ENCODE measurements around the gene ZFYVE28.
"Not testable (repeated sequence)": the region's sequence is repeated elsewhere in the genome, so short reads cannot be mapped to it uniquely, and the experiment has no call there.

The ZFYVE28 gene

DNA sequence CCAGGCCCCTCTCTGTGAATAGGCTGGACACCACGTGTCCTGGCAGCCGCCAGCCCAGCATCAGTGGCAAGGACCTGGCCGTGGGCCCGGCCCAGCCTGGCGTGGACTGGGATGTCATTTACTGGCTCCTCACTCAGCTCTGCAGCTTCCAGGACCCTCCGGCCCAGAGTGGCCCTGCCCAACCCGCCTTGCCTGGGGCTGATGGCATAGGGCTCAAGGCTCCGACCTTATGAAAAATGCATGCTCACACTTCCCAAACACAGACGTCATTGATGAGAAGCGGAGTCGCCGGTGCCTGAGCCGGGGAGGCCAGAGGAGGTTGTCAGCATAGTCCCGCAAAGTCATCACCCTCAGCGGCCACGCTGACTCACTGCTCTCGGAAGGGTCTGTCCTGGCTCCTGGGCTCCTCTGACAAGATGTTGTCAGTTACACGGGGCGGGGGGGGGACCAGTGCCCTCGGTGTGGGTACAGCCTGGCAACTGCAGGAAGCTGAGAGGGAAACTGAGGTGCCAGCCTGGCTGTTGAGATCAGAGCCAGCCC is 14.6 kb upstream of the ZFYVE28 start:
- peak overlapping the region; percentile 58 for H3K4me2 ChIP-seq (ENCODE audit: low read length)
- H3K36me3 ChIP-seq (ENCODE audit: insufficient read depth, low read length) = no peaks in the 10 kb centered on the region
- H3K9ac ChIP-seq (ENCODE audit: low read depth, low read length) = peak overlapping the region; percentile 22
- peaks cover 13% of the 10 kb centered on the region for H3K4me1 ChIP-seq (ENCODE audit: control insufficient read depth, insufficient read depth, low read length)
- peaks cover 3% of the 10 kb centered on the region for H3K27me3 ChIP-seq (ENCODE audit: control insufficient read depth, insufficient read depth, low read length)
- H3K4me3 ChIP-seq (ENCODE audit: low read length) = no peak overlapping the region
- H3K9me3 ChIP-seq (replicated peaks; ENCODE audit: low read length) = no peaks in the 10 kb centered on the region

DNA sequence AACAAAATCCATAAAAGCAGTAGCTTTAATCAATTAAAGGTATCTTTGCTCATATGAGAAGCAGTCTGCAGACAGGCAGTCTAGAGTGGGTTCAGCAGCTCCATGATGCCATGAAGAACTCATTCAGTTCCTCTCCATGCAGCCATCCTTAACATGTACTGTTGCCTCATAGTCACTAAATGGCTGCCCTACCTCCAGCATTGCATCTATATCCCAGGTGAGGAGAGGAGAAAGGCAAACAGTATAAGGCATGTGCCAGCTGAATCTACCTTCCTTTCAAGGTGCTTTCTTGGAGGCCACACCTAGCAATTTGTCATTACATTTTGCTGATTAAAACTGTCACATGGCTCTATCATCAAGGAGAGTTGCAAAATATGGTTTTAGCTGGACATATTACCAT is 13.6 kb upstream of the ZFYVE28 start:
- H3K4me3 ChIP-seq (ENCODE audit: low read length) = no peak overlapping the region
- no peak overlapping the region for H3K9ac ChIP-seq (ENCODE audit: low read depth, low read length)
- H3K36me3 ChIP-seq (ENCODE audit: insufficient read depth, low read length) = no peaks in the 10 kb centered on the region
- H3K4me1 ChIP-seq (ENCODE audit: control insufficient read depth, insufficient read depth, low read length) = peaks cover 13% of the 10 kb centered on the region
- peaks cover 3% of the 10 kb centered on the region for H3K27me3 ChIP-seq (ENCODE audit: control insufficient read depth, insufficient read depth, low read length)
- no peak overlapping the region for H3K4me2 ChIP-seq (ENCODE audit: low read length)
- H3K9me3 ChIP-seq (replicated peaks; ENCODE audit: low read length) = no peaks in the 10 kb centered on the region

DNA sequence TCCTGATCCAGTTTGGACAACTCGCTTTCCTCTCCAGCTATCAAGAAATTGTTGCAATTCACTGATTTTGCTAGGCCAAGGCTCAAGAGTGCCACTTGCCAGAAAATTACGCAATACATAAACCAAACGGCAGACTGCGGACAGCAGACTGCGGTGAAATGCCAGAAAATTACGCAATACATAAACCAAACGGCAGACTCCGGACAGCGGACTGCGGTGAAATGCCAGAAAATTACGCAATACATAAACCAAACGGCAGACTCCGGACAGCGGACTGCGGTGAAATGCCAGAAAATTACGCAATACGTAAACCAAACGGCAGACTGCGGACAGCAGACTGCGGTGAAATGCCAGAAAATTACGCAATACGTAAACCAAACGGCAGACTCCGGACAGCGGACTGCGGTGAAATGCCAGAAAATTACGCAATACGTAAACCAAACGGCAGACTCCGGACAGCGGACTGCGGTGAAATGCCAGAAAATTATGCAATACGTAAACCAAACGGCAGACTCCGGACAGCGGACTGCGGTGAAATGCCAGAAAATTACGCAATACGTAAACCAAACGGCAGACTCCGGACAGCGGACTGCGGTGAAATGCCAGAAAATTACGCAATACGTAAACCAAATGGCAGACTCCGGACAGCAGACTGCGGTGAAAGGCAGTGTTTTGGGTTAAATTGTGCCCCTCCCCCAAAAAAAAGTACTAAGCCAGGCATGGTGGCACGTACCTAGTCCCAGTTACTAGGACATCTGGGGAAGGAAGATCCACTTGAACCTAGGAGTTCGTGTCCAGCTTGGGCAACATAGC is 11.7 kb upstream of the ZFYVE28 start:
- H3K4me2 ChIP-seq (ENCODE audit: low read length); H3K27me3 ChIP-seq (ENCODE audit: control insufficient read depth, insufficient read depth, low read length); H3K4me3 ChIP-seq (ENCODE audit: low read length); H3K9me3 ChIP-seq (replicated peaks; ENCODE audit: low read length); H3K36me3 ChIP-seq (ENCODE audit: insufficient read depth, low read length); H3K9ac ChIP-seq (ENCODE audit: low read depth, low read length): not testable (repeated sequence)
- peaks cover 13% of the 10 kb centered on the region for H3K4me1 ChIP-seq (ENCODE audit: control insufficient read depth, insufficient read depth, low read length)

DNA sequence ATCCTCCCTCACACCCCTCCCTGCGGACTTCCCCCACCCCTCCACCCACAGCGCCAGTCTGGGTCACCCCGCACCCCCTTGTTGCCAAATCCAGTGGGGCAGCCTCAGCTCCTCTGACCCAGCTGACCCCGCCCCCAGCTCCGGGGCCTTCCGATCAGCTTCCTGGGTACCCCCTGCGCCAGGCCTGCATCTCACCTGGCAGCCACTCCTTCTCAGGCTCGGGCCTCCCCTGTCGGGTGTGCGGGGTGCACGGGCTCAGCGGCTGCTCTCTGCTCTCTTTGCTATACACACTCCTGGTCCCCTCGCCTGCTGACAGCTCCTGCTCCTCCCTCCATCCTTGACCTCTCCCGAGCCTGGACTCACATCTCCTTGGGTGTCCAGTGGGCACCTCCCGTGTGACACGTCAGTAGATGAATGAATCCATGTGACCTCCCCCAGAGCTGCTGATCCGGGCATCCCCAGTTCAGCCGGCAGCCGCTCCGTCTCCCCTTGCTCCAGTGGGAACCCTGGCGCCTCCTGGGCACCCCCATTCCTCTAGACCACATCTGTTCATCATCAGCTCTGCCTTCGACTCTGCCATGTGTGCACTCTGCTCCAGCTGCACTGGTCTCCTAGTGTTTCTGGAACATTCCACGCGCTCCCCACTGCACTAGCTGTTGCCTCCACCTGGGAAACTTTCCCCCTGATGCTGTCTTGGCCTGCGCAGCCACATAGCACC is 10.2 kb upstream of the ZFYVE28 start:
- H3K36me3 ChIP-seq (ENCODE audit: insufficient read depth, low read length) = no peaks in the 10 kb centered on the region
- peaks cover 8% of the 10 kb centered on the region for H3K4me1 ChIP-seq (ENCODE audit: control insufficient read depth, insufficient read depth, low read length)
- no peak overlapping the region for H3K4me3 ChIP-seq (ENCODE audit: low read length)
- H3K9ac ChIP-seq (ENCODE audit: low read depth, low read length) = no peak overlapping the region
- H3K4me2 ChIP-seq (ENCODE audit: low read length) = no peak overlapping the region
- H3K27me3 ChIP-seq (ENCODE audit: control insufficient read depth, insufficient read depth, low read length) = no peaks in the 10 kb centered on the region
- no peaks in the 10 kb centered on the region for H3K9me3 ChIP-seq (replicated peaks; ENCODE audit: low read length)

DNA sequence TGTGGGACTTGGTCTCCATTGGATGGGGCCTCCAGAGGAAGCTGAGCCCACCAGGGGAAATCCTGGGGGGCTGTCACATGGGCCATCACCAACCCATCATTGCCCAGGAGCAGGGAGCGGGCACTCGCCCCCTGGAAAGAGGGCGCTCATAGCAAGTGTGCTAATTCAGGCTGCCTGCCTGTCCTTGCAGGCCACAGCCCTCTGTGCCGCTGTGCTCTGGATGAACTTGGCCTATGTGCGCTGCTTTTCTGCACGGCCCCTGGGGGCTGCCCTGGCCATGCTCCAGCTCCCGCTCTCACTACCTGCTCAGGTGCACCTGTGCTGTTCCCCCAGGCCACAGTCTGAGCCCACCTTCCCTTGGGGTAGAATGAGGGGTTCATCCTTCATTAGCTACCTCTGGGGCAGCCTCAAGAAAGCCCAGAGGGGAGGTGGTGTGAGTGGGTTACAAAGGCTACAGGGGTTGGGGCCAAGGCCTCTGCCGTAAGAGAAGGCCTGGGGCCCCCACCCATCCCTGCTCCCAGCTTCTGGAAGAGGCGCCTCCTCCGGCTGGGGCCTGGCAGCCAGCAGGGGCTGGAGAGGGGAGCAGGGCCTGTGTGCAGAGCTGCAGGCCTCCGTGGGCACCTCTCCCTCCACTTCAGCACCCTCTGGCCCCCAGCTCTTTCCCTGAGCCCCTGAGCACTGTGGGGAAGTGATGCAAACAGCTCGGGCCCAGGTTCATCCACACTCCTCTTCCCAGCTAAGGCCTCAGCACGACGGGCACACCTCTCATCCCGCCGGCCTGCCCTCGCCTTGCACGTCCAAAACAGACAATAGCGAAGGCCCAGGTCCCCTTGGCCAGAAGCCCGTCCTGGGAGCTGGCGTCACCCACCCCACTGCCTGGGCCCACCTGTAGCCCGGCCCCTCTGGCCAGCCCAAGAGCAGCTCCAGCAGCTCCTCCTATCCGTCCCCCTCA is 9.2 kb upstream of the ZFYVE28 start:
- H3K4me2 ChIP-seq (ENCODE audit: low read length) = no peak overlapping the region
- peaks cover 2% of the 10 kb centered on the region for H3K27me3 ChIP-seq (ENCODE audit: control insufficient read depth, insufficient read depth, low read length)
- H3K9ac ChIP-seq (ENCODE audit: low read depth, low read length) = no peak overlapping the region
- no peaks in the 10 kb centered on the region for H3K36me3 ChIP-seq (ENCODE audit: insufficient read depth, low read length)
- H3K4me1 ChIP-seq (ENCODE audit: control insufficient read depth, insufficient read depth, low read length) = no peaks in the 10 kb centered on the region
- H3K4me3 ChIP-seq (ENCODE audit: low read length) = no peak overlapping the region
- no peaks in the 10 kb centered on the region for H3K9me3 ChIP-seq (replicated peaks; ENCODE audit: low read length)

DNA sequence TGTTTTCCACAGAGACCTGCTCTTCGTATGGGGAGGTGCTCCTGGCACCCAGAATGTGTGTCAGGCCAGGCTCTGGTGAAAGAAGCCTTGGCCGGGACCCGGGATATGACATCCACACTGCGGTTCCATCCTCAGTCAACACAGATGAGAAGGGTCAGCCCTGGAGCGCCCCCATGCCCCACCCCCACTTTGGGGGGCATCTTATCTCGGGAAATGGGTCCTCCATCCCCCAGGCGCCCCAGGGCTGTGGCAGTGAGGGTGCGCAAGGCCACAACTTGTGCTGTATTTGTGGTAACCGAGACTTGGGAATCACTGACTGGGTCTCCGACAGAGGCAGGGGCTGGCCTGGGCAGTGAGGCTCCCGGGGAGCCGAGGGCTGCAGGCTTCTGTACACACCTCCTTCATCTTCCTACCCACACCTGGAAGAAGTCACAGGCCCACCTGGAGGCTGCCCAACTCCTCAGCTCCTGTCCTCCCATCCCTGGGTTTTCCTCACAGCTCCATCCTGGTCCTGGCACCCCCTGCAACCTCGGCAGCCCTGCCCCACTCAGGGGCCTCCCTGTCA is 8.3 kb upstream of the ZFYVE28 start:
- Histone ChIP-seq H3K9me3 (replicated peaks; ENCODE audit: low read length) (no peaks in the 10 kb centered on the region), H3K4me2 (ENCODE audit: low read length) (no peak overlapping the region), H3K27me3 (ENCODE audit: control insufficient read depth, insufficient read depth, low read length) (peaks cover 11% of the 10 kb centered on the region), H3K9ac (ENCODE audit: low read depth, low read length) (no peak overlapping the region), H3K4me3 (ENCODE audit: low read length) (no peak overlapping the region), H3K4me1 (ENCODE audit: control insufficient read depth, insufficient read depth, low read length) (no peaks in the 10 kb centered on the region), H3K36me3 (ENCODE audit: insufficient read depth, low read length) (no peaks in the 10 kb centered on the region)

DNA sequence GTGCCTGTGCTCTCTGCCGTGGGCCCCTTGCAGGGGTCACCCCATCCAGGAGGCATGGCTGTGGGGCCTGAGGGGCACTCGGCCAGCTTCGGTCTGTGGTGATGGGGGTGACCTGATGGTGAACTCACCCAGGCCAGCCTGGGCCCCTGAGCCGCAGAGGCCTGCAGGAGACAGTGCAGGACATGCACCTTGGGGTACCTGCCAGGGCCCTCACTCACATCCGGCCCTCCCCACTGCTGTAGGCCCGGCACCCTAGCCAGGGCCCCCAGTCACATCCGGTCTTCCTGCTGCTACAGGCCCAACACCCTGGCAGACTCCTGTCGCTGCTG is 7.6 kb upstream of the ZFYVE28 start:
- no peaks in the 10 kb centered on the region for H3K9me3 ChIP-seq (replicated peaks; ENCODE audit: low read length)
- H3K4me2 ChIP-seq (ENCODE audit: low read length) = no peak overlapping the region
- no peak overlapping the region for H3K9ac ChIP-seq (ENCODE audit: low read depth, low read length)
- peaks cover 14% of the 10 kb centered on the region for H3K27me3 ChIP-seq (ENCODE audit: control insufficient read depth, insufficient read depth, low read length)
- no peak overlapping the region for H3K4me3 ChIP-seq (ENCODE audit: low read length)
- H3K36me3 ChIP-seq (ENCODE audit: insufficient read depth, low read length) = no peaks in the 10 kb centered on the region
- no peaks in the 10 kb centered on the region for H3K4me1 ChIP-seq (ENCODE audit: control insufficient read depth, insufficient read depth, low read length)

DNA sequence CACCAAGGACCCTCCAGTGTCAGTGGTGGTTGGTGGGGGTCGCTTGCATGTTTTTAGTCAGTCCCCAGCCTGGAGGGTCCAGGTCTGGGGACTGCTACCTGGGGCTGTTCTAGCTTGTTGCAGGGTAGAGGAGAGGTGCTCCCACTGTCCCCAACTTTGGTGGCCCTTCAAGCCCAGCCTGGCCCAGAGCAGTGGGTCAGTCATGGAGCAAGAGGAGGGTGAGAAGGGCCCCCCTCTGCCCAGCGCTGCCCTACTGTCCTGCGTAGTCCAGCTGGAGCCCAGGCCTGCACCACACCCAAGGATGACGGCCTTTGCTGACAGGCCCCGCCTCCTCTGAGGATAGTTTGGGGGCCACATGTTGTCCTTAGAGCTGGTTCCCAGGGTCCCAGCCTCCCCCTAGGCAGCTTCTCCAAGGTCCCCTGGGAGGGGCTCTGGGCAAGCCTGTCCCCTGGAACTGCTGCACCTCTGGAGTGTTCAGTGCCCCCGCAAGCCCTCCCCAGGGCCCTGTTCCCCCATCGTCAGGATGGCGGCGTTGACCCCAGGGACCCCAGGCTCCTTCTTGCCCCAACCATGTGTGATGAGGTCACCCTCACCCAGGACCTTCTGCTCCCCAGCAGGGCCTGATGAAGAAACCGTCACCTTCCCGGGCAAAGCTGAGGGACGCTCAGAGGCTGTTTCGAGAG is 7.1 kb upstream of the ZFYVE28 start:
- Histone ChIP-seq H3K4me3 (ENCODE audit: low read length) (no peak overlapping the region), H3K27me3 (ENCODE audit: control insufficient read depth, insufficient read depth, low read length) (peaks cover 19% of the 10 kb centered on the region), H3K4me1 (ENCODE audit: control insufficient read depth, insufficient read depth, low read length) (no peaks in the 10 kb centered on the region), H3K9me3 (replicated peaks; ENCODE audit: low read length) (no peaks in the 10 kb centered on the region), H3K4me2 (ENCODE audit: low read length) (no peak overlapping the region), H3K9ac (ENCODE audit: low read depth, low read length) (no peak overlapping the region), H3K36me3 (ENCODE audit: insufficient read depth, low read length) (no peaks in the 10 kb centered on the region)

DNA sequence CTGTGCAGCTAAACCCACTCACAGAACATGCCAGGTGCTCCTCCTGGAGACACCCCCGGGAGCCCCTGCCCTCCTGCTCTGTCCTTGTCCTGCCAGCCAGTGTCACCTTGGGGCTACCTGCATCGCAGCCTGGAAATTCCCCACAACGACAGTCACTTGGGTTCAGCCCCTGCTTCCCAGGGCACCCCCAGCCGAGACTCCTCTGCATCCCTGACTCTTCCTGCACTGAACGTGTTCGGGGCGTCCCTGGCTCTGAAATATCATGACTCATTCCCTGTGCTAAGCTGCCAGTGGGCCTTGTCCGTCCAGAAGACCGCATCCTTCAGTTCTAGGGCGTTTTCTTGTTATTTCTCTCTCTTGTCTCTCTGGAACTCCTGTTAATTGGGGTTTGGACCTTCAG is 6.1 kb upstream of the ZFYVE28 start:
- Histone ChIP-seq H3K4me2 (ENCODE audit: low read length) (no peak overlapping the region), H3K4me3 (ENCODE audit: low read length) (no peak overlapping the region), H3K4me1 (ENCODE audit: control insufficient read depth, insufficient read depth, low read length) (no peaks in the 10 kb centered on the region), H3K9me3 (replicated peaks; ENCODE audit: low read length) (no peaks in the 10 kb centered on the region), H3K9ac (ENCODE audit: low read depth, low read length) (no peak overlapping the region), H3K27me3 (ENCODE audit: control insufficient read depth, insufficient read depth, low read length) (peaks cover 29% of the 10 kb centered on the region), H3K36me3 (ENCODE audit: insufficient read depth, low read length) (no peaks in the 10 kb centered on the region)

DNA sequence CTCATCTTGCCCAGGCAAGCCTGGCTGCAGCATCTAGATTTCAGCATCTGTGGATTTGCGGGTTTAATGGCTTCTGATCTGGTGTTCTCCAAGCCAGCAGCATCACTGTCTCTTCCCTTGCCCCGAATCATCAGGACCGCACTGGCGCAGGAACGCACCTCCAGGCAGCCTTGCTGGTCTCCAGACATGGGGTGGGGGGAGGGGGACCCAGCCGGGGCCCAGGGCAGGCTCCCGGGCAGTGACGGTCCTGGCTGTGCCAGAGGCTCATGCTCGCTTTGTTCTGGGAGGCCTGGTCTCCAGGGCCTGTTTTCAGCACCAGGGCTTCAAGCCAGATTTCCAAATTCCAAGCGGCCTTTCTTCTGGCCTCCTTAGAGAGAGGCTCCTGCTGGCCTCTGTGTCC is 5.2 kb upstream of the ZFYVE28 start:
- H3K27me3 ChIP-seq (ENCODE audit: control insufficient read depth, insufficient read depth, low read length) = peaks cover 36% of the 10 kb centered on the region
- no peak overlapping the region for H3K9ac ChIP-seq (ENCODE audit: low read depth, low read length)
- peaks cover 7% of the 10 kb centered on the region for H3K4me1 ChIP-seq (ENCODE audit: control insufficient read depth, insufficient read depth, low read length)
- H3K9me3 ChIP-seq (replicated peaks; ENCODE audit: low read length) = no peaks in the 10 kb centered on the region
- H3K4me2 ChIP-seq (ENCODE audit: low read length) = no peak overlapping the region
- H3K36me3 ChIP-seq (ENCODE audit: insufficient read depth, low read length) = no peaks in the 10 kb centered on the region
- H3K4me3 ChIP-seq (ENCODE audit: low read length) = no peak overlapping the region

Measured in skeletal muscle satellite cell (primary cell).